Natural killer cell (primary cell): Measurements from ENCODE around the gene PLEKHD1. TPM values are rescaled to one million over a fixed set of nuclear protein-coding genes. Genes with fewer than 3 reads are reported as not detected.

Experiments
- ATAC-seq, 3 donors: fragments of 150-1000 bp in 2 of 3; fragments of 200-7000 bp in 1 of 3; cut with Tn5 transposase; 1 replicate in 1 of 3; 2 replicates in 2 of 3; pipeline ENCODE4 v1.10.0; 2021; ENCODE audit warnings: mild to moderate bottlenecking in 2 of 3, moderate library complexity in 2 of 3
- DNase-seq, 2 donors: peaks; one replicate each; pipeline versions ENCODE4 v3.0.0 to v3.0.0-alpha.2; 2013 to 2021; ENCODE audit warnings: mixed read lengths in 1 of 2
- H3K27ac ChIP-seq: one replicate; pipeline ENCODE4 v1.5.1; 2013; ENCODE audit warnings: mild to moderate bottlenecking, low read length
- H3K27me3 ChIP-seq: one replicate; pipeline ENCODE4 v1.6.1; 2013; ENCODE audit warnings: low read length; ENCODE audit not compliant: control insufficient read depth, insufficient read depth
- H3K36me3 ChIP-seq: one replicate; pipeline ENCODE4 v1.6.1; 2013; ENCODE audit warnings: low read length; ENCODE audit not compliant: control insufficient read depth, insufficient read depth
- H3K4me1 ChIP-seq: one replicate; pipeline ENCODE4 v1.6.1; 2013; ENCODE audit warnings: low read length; ENCODE audit not compliant: control insufficient read depth, insufficient read depth
- H3K4me3 ChIP-seq: one replicate; pipeline ENCODE4 v1.5.1; 2013; ENCODE audit warnings: low read length
- H3K9me3 ChIP-seq: one replicate; pipeline ENCODE4 v1.6.1; 2013; ENCODE audit warnings: low read length; ENCODE audit not compliant: control insufficient read depth, insufficient read depth
- H3K27ac Mint-ChIP-seq, 2 donors: one replicate each; pipeline ENCODE4 v1.8.0; 2022; ENCODE audit warnings: mild to moderate bottlenecking in 2 of 2, mixed read lengths in 2 of 2, moderate library complexity in 1 of 2
- H3K27me3 Mint-ChIP-seq, 2 donors: one replicate each; pipeline ENCODE4 v1.8.0; 2022; ENCODE audit warnings: low read depth in 2 of 2, mixed read lengths in 2 of 2
- H3K36me3 Mint-ChIP-seq: one replicate; pipeline ENCODE4 v1.8.0; 2022; ENCODE audit warnings: mixed read lengths
- H3K4me1 Mint-ChIP-seq, 2 donors: one replicate each; pipeline ENCODE4 v1.8.0; 2022; ENCODE audit warnings: mixed read lengths in 2 of 2
- H3K4me3 Mint-ChIP-seq: one replicate; pipeline ENCODE4 v1.8.0; 2022; ENCODE audit warnings: mild to moderate bottlenecking, moderate library complexity, mixed read lengths
- H3K9me3 Mint-ChIP-seq, 2 donors: one replicate each; pipeline ENCODE4 v1.8.0; 2022; ENCODE audit warnings: mixed read lengths in 2 of 2
- CTCF ChIP-seq: fragments of 200-600 bp; IDR thresholded peaks from one replicate; pipeline ENCODE4 v1.8.0; 2022; ENCODE audit warnings: antibody characterized with exemption
- WGBS: methylation state at CpG from one replicate; pipeline ENCODE4 v1.1.7; 2013; ENCODE audit warnings: missing lambda C conversion rate; ENCODE audit not compliant: insufficient coverage; 5-methylcytosine and 5-hydroxymethylcytosine counted together
- intact Hi-C: fragments of 100-400 bp; cut with micrococcal nuclease; formaldehyde crosslinking; loops from one replicate; pipeline ENCODE4 v1.14.2; 2022
- total RNA-seq, 4 donors: library from RNA; stranded (reverse); fragments of 120-200 nt in 1 of 4; gene quantifications; one replicate each; pipeline versions ENCODE4 v1.2.3 to v1.2.4, GENCODE V29; 2013 to 2022

The PLEKHD1 gene
- total RNA-seq, 3 donors from 2014 or later (not counting 1 experiment from before 2014, with no cell fraction given): 0.78 to 1.0 (median 0.93) TPM

- peaks cover 13% of the 10 kb centered on the region for H3K27me3 ChIP-seq
- no peak for TF ChIP-seq CTCF
- peaks cover 4% of the 10 kb centered on the region for H3K4me1 ChIP-seq
- Mint-ChIP-seq H3K27ac (no peak overlapping the region), H3K4me1 (no peaks in the 10 kb centered on the region), H3K27me3 (peaks cover 23 to 32% of the 10 kb centered on the region in 2 donors), H3K9me3 (no peaks in the 10 kb centered on the region), H3K4me3 (no peak overlapping the region), H3K36me3 (no peaks in the 10 kb centered on the region)
- WGBS: 9% methylated on average over 54 of the region's 54 CpGs
- DNase-seq (no peak), ATAC-seq (no peak)
- intact Hi-C loops: no loop called here
- H3K36me3 ChIP-seq: no peaks in the 10 kb centered on the region
- H3K4me3 ChIP-seq: no peak overlapping the region
- H3K27ac ChIP-seq: no peak overlapping the region
- no peaks in the 10 kb centered on the region for H3K9me3 ChIP-seq
Observed at GRCh38 chr14:69483765-69484443, 624 bp upstream of the PLEKHD1 start.

- intact Hi-C loops: no loop called here
- peaks cover 23 to 32% of the 10 kb centered on the region in 2 donors for H3K27me3 Mint-ChIP-seq
Observed at GRCh38 chr14:69485315-69485660, 760 bp downstream of the PLEKHD1 start.

GRCh38 chr14:69485701-69486100 is 1.2 kb downstream of the PLEKHD1 start:
- Histone ChIP-seq H3K27ac (no peak overlapping the region), H3K27me3 (peaks cover 13% of the 10 kb centered on the region), H3K4me1 (peaks cover 4% of the 10 kb centered on the region), H3K4me3 (no peak overlapping the region), H3K36me3 (no peaks in the 10 kb centered on the region), H3K9me3 (no peaks in the 10 kb centered on the region)
- no peak for TF ChIP-seq CTCF
- intact Hi-C loops: no loop called here
- no peak for ATAC-seq
- no peak for DNase-seq
- Mint-ChIP-seq H3K27ac (no peak overlapping the region), H3K9me3 (no peaks in the 10 kb centered on the region), H3K36me3 (no peaks in the 10 kb centered on the region), H3K27me3 (peaks cover 23 to 34% of the 10 kb centered on the region in 2 donors), H3K4me3 (no peak overlapping the region), H3K4me1 (no peaks in the 10 kb centered on the region)
- 94% methylated on average over 3 of the region's 6 CpGs for WGBS

More at GRCh38 chr14:69485315-69485660, 760 bp downstream of the PLEKHD1 start:
- H3K9me3 ChIP-seq: no peaks in the 10 kb centered on the region
- Mint-ChIP-seq H3K4me1 (no peaks in the 10 kb centered on the region), H3K4me3 (no peak overlapping the region), H3K27ac (no peak overlapping the region), H3K36me3 (no peaks in the 10 kb centered on the region), H3K9me3 (no peaks in the 10 kb centered on the region)
- TF ChIP-seq CTCF: no peak
- peaks cover 4% of the 10 kb centered on the region for H3K4me1 ChIP-seq
- H3K27me3 ChIP-seq: peaks cover 13% of the 10 kb centered on the region
- WGBS: 67% methylated on average over 9 of the region's 11 CpGs
- H3K4me3 ChIP-seq: no peak overlapping the region
- no peak for ATAC-seq
- no peak overlapping the region for H3K27ac ChIP-seq
- H3K36me3 ChIP-seq: no peaks in the 10 kb centered on the region
- DNase-seq: no peak

- H3K4me1 ChIP-seq: peaks cover 4% of the 10 kb centered on the region
- no peak overlapping the region for H3K4me3 Mint-ChIP-seq
- no peaks in the 10 kb centered on the region for H3K36me3 Mint-ChIP-seq
- no peak for TF ChIP-seq CTCF
- H3K4me1 Mint-ChIP-seq: no peaks in the 10 kb centered on the region
- no peaks in the 10 kb centered on the region for H3K9me3 ChIP-seq
- DNase-seq: no peak
- 85% methylated on average over 4 of the region's 4 CpGs for WGBS
- no peaks in the 10 kb centered on the region for H3K36me3 ChIP-seq
- peaks cover 22 to 34% of the 10 kb centered on the region in 2 donors for H3K27me3 Mint-ChIP-seq
- H3K9me3 Mint-ChIP-seq: no peaks in the 10 kb centered on the region
- intact Hi-C loops: no loop called here
- no peak overlapping the region for H3K4me3 ChIP-seq
- H3K27ac ChIP-seq: no peak overlapping the region
- H3K27me3 ChIP-seq: peaks cover 13% of the 10 kb centered on the region
- no peak overlapping the region for H3K27ac Mint-ChIP-seq
- ATAC-seq: no peak
Observed at GRCh38 chr14:69487226-69487625, 2.7 kb downstream of the PLEKHD1 start.
